Naive thymus-derived CD8-positive, alpha-beta T cell (primary cell): Measurements from ENCODE around the gene FBXO28. TPM values are rescaled to one million over a fixed set of nuclear protein-coding genes. Genes with fewer than 3 reads are reported as not detected.

Experiments used
- ATAC-seq, 2 donors: fragments of 150-1000 bp; cut with Tn5 transposase in 1 of 2; sonication (Bioruptor Pico), chemical (Tn5 transposase) in 1 of 2; 1 replicate in 1 of 2; 2 replicates in 1 of 2; pipeline ENCODE4 v1.10.0; 2021; ENCODE audit warnings: mild to moderate bottlenecking in 2 of 2, moderate library complexity in 2 of 2
- POLR2A ChIA-PET: fragments of 350-600 bp; sonication (Branson Sonifier 250); formaldehyde crosslinking; loops from one replicate; lab custom pipeline; 2021; ENCODE audit warnings: antibody characterized with exemption; lab: Charles Lee
- DNase-seq, 10 donors: peaks; one replicate each; pipeline versions ENCODE4 v3.0.0 to v3.0.0-alpha.2; 2020 to 2022
- H3K27ac Mint-ChIP-seq, 10 donors: one replicate each; pipeline ENCODE4 v1.8.0; 2020 to 2022; ENCODE audit warnings: mild to moderate bottlenecking in 10 of 10, mixed read lengths in 10 of 10, moderate library complexity in 4 of 10, inconsistent platforms in 1 of 10
- H3K27me3 Mint-ChIP-seq, 5 donors: one replicate each; pipeline ENCODE4 v1.8.0; 2021 to 2022; ENCODE audit warnings: mixed read lengths in 5 of 5
- H3K36me3 Mint-ChIP-seq, 3 donors: one replicate each; pipeline ENCODE4 v1.8.0; 2020 to 2022; ENCODE audit warnings: mixed read lengths in 3 of 3, mild to moderate bottlenecking in 2 of 3, inconsistent platforms in 1 of 3
- H3K4me1 Mint-ChIP-seq, 4 donors: one replicate each; pipeline ENCODE4 v1.8.0; 2021 to 2022; ENCODE audit warnings: mixed read lengths in 4 of 4
- H3K4me3 Mint-ChIP-seq, 10 donors: one replicate each; pipeline ENCODE4 v1.8.0; 2020 to 2022; ENCODE audit warnings: mild to moderate bottlenecking in 10 of 10, mixed read lengths in 10 of 10, moderate library complexity in 6 of 10, inconsistent platforms in 1 of 10
- H3K9me3 Mint-ChIP-seq, 9 donors: one replicate each; pipeline ENCODE4 v1.8.0; 2020 to 2022; ENCODE audit warnings: mixed read lengths in 9 of 9, mild to moderate bottlenecking in 3 of 9, inconsistent platforms in 1 of 9, moderate library complexity in 1 of 9
- polyA plus RNA-seq, 3 donors: library from polyadenylated mRNA; unstranded; fragments of 300-500 nt; fragmentation: Illumina TruSeq; gene quantifications; one replicate each; pipeline ENCODE4 v1.2.3, GENCODE V29; 2021
- total RNA-seq, 8 experiments: library from RNA in 2 of 8; stranded (reverse) in 2 of 8; gene quantifications; one replicate each; pipeline ENCODE4 v1.2.3 and lab custom pipeline; 2021 to 2026

FBXO28 gene
- total and polyA plus RNA-seq, 5 experiments from 2014 or later: 15.5 to 45.9 (median 16.1) TPM

GRCh38 chr1:224081604-224082003, 32.3 kb upstream of the FBXO28 start:
- no peaks in the 10 kb centered on the region for H3K9me3 Mint-ChIP-seq
- no peaks in the 10 kb centered on the region for H3K36me3 Mint-ChIP-seq
- DNase-seq (no peak), ATAC-seq (no peak)
- H3K4me1 Mint-ChIP-seq: no peaks in the 10 kb centered on the region
- H3K4me3 Mint-ChIP-seq: no peak overlapping the region
- H3K27me3 Mint-ChIP-seq: peaks cover 2 to 14% (median 5%) of the 10 kb centered on the region in 5 donors
- no peak overlapping the region for H3K27ac Mint-ChIP-seq
- POLR2A ChIA-PET: no interaction called here

- Mint-ChIP-seq H3K4me1 (no peaks in the 10 kb centered on the region), H3K27me3 (peaks cover 6 to 18% (median 10%) of the 10 kb centered on the region in 5 donors), H3K9me3 (no peaks in the 10 kb centered on the region), H3K27ac (no peak overlapping the region), H3K36me3 (no peaks in the 10 kb centered on the region), H3K4me3 (no peak overlapping the region)
- DNase-seq: no peak
- ATAC-seq: no peak
- POLR2A ChIA-PET: no interaction called here
Observed at GRCh38 chr1:224082146-224082545, 31.8 kb upstream of the FBXO28 start.

GRCh38 chr1:224084867-224085266, 29.0 kb upstream of the FBXO28 start:
- POLR2A ChIA-PET: interaction anchor here (1.0 kb wide), 1 partner anchor 350 kb away, joined by 3 read pairs; the partner anchor contains the start of gene WDR26
- Mint-ChIP-seq H3K4me3 (no peak overlapping the region), H3K27ac (no peak overlapping the region), H3K27me3 (peaks cover 8 to 19% (median 13%) of the 10 kb centered on the region in 5 donors), H3K4me1 (no peaks in the 10 kb centered on the region), H3K36me3 (no peaks in the 10 kb centered on the region), H3K9me3 (no peaks in the 10 kb centered on the region)
- DNase-seq (no peak), ATAC-seq (no peak)

GRCh38 chr1:224085421-224086108, 28.3 kb upstream of the FBXO28 start:
- POLR2A ChIA-PET: interaction anchor here (1.0 kb wide), 1 partner anchor 349 kb away, joined by 3 read pairs; the partner anchor contains the start of gene WDR26
- Mint-ChIP-seq H3K27ac (no peak overlapping the region), H3K4me1 (no peaks in the 10 kb centered on the region), H3K9me3 (no peaks in the 10 kb centered on the region), H3K36me3 (no peaks in the 10 kb centered on the region), H3K4me3 (no peak overlapping the region), H3K27me3 (peaks cover 8 to 25% (median 20%) of the 10 kb centered on the region in 5 donors)
- no peak for ATAC-seq
- no peak for DNase-seq

GRCh38 chr1:224087286-224087794, 26.6 kb upstream of the FBXO28 start:
- no peaks in the 10 kb centered on the region for H3K9me3 Mint-ChIP-seq
- H3K27me3 Mint-ChIP-seq: peaks cover 8 to 34% (median 24%) of the 10 kb centered on the region in 5 donors
- DNase-seq (no peak), ATAC-seq (no peak)
- POLR2A ChIA-PET: no interaction called here
- H3K36me3 Mint-ChIP-seq: no peaks in the 10 kb centered on the region
- no peak overlapping the region for H3K4me3 Mint-ChIP-seq
- no peaks in the 10 kb centered on the region for H3K4me1 Mint-ChIP-seq
- H3K27ac Mint-ChIP-seq: no peak overlapping the region

- ATAC-seq (no peak), DNase-seq (no peak)
- Mint-ChIP-seq H3K4me3 (no peak overlapping the region), H3K36me3 (no peaks in the 10 kb centered on the region), H3K27ac (peak overlapping the region in 1 of 10 donors; percentile 36), H3K9me3 (no peaks in the 10 kb centered on the region), H3K27me3 (peaks cover 8 to 34% (median 22%) of the 10 kb centered on the region in 5 donors), H3K4me1 (no peaks in the 10 kb centered on the region)
- POLR2A ChIA-PET: no interaction called here
Observed at GRCh38 chr1:224089583-224089982, 24.3 kb upstream of the FBXO28 start.

GRCh38 chr1:224090116-224090515, 23.8 kb upstream of the FBXO28 start:
- Mint-ChIP-seq H3K36me3 (no peaks in the 10 kb centered on the region), H3K4me1 (no peaks in the 10 kb centered on the region), H3K4me3 (no peak overlapping the region), H3K27me3 (peaks cover 8 to 34% (median 22%) of the 10 kb centered on the region in 5 donors), H3K9me3 (no peaks in the 10 kb centered on the region), H3K27ac (no peak overlapping the region)
- POLR2A ChIA-PET: no interaction called here
- DNase-seq (no peak), ATAC-seq (no peak)

- POLR2A ChIA-PET: no interaction called here
- DNase-seq: no peak
- H3K9me3 Mint-ChIP-seq: no peaks in the 10 kb centered on the region
- H3K4me3 Mint-ChIP-seq: no peak overlapping the region
- no peak for ATAC-seq
- H3K4me1 Mint-ChIP-seq: no peaks in the 10 kb centered on the region
- H3K36me3 Mint-ChIP-seq: no peaks in the 10 kb centered on the region
- H3K27ac Mint-ChIP-seq: no peak overlapping the region
- peaks cover 6 to 25% (median 23%) of the 10 kb centered on the region in 5 donors for H3K27me3 Mint-ChIP-seq
Observed at GRCh38 chr1:224092111-224092510, 21.8 kb upstream of the FBXO28 start.

- POLR2A ChIA-PET: no interaction called here
- Mint-ChIP-seq H3K27me3 (peaks cover 3 to 23% (median 20%) of the 10 kb centered on the region in 5 donors), H3K27ac (no peak overlapping the region), H3K9me3 (no peaks in the 10 kb centered on the region), H3K4me3 (no peak overlapping the region), H3K4me1 (no peaks in the 10 kb centered on the region), H3K36me3 (no peaks in the 10 kb centered on the region)
- DNase-seq (no peak), ATAC-seq (no peak)
Observed at GRCh38 chr1:224092601-224093000, 21.3 kb upstream of the FBXO28 start.

- Mint-ChIP-seq H3K27ac (no peak overlapping the region), H3K9me3 (no peaks in the 10 kb centered on the region), H3K4me1 (no peaks in the 10 kb centered on the region), H3K27me3 (peaks cover 9 to 18% (median 13%) of the 10 kb centered on the region in 5 donors), H3K4me3 (no peak overlapping the region), H3K36me3 (peaks cover 0 to 6% (median 0%) of the 10 kb centered on the region in 3 donors)
- POLR2A ChIA-PET: no interaction called here
- DNase-seq: no peak
- ATAC-seq: no peak
Observed at GRCh38 chr1:224095339-224095738, 18.6 kb upstream of the FBXO28 start.

- no peaks in the 10 kb centered on the region for H3K9me3 Mint-ChIP-seq
- ATAC-seq (no peak), DNase-seq (no peak)
- no peak overlapping the region for H3K4me3 Mint-ChIP-seq
- H3K36me3 Mint-ChIP-seq: peaks cover 0 to 6% (median 0%) of the 10 kb centered on the region in 3 donors
- H3K4me1 Mint-ChIP-seq: no peaks in the 10 kb centered on the region
- H3K27me3 Mint-ChIP-seq: peaks cover 7 to 15% (median 12%) of the 10 kb centered on the region in 5 donors
- no peak overlapping the region for H3K27ac Mint-ChIP-seq
- POLR2A ChIA-PET: no interaction called here
Observed at GRCh38 chr1:224095867-224096266, 18.0 kb upstream of the FBXO28 start.

GRCh38 chr1:224096773-224097172, 17.1 kb upstream of the FBXO28 start:
- no peaks in the 10 kb centered on the region for H3K9me3 Mint-ChIP-seq

GRCh38 chr1:224098007-224098406, 15.9 kb upstream of the FBXO28 start:
- peaks cover 0 to 6% (median 0%) of the 10 kb centered on the region in 3 donors for H3K36me3 Mint-ChIP-seq
- POLR2A ChIA-PET: interaction anchor here (0.7 kb wide), 1 partner anchor 13 kb away, joined by 3 read pairs; no protein-coding TSS in a partner anchor
- H3K27ac Mint-ChIP-seq: no peak overlapping the region
- H3K27me3 Mint-ChIP-seq: peaks cover 6 to 14% (median 10%) of the 10 kb centered on the region in 5 donors
- H3K4me3 Mint-ChIP-seq: no peak overlapping the region
- H3K9me3 Mint-ChIP-seq: no peaks in the 10 kb centered on the region
- no peak for DNase-seq
- no peaks in the 10 kb centered on the region for H3K4me1 Mint-ChIP-seq
- ATAC-seq: no peak

More at GRCh38 chr1:224096773-224097172, 17.1 kb upstream of the FBXO28 start:
- Mint-ChIP-seq H3K27ac (no peak overlapping the region), H3K27me3 (peaks cover 0 to 12% (median 10%) of the 10 kb centered on the region in 5 donors), H3K4me3 (no peak overlapping the region), H3K4me1 (no peaks in the 10 kb centered on the region), H3K36me3 (peaks cover 0 to 6% (median 0%) of the 10 kb centered on the region in 3 donors)
- DNase-seq (no peak), ATAC-seq (no peak)
- POLR2A ChIA-PET: no interaction called here
